Mesendoderm (in vitro differentiated cells): ENCODE data around the gene BCL7C.

Experiments used
- DNase-seq: peaks from one replicate; pipeline ENCODE4 v3.0.0; 2013
- H2AK5ac ChIP-seq: 2 replicates; pipeline ENCODE4 v1.6.1; 2013; ENCODE audit warnings: low read length, inconsistent platforms
- H2BK120ac ChIP-seq: 2 replicates; pipeline ENCODE4 v1.6.1; 2013; ENCODE audit warnings: low read depth, mild to moderate bottlenecking, low read length, moderate library complexity, mixed read lengths
- H2BK15ac ChIP-seq: replicated peaks from 2 replicates; pipeline ENCODE4 v1.6.1; 2013; ENCODE audit warnings: low read depth, mild to moderate bottlenecking, moderate library complexity
- H2BK5ac ChIP-seq: 2 replicates; pipeline ENCODE4 v1.6.1; 2013; ENCODE audit warnings: low read length, inconsistent platforms
- H3K18ac ChIP-seq: 2 replicates; pipeline ENCODE4 v1.6.1; 2013; ENCODE audit warnings: mild to moderate bottlenecking, low read length, mixed read lengths
- H3K23ac ChIP-seq: one replicate; pipeline ENCODE4 v1.6.1; 2013; ENCODE audit warnings: low read length
- H3K27ac ChIP-seq: 2 replicates; pipeline ENCODE4 v1.5.1; 2013; ENCODE audit warnings: low read depth, mild to moderate bottlenecking, inconsistent platforms, low read length, moderate library complexity
- H3K27me3 ChIP-seq: 2 replicates; pipeline ENCODE4 v1.6.1; 2013; ENCODE audit warnings: low read length, control low read depth, mild to moderate bottlenecking, inconsistent platforms; ENCODE audit not compliant: insufficient read depth, poor library complexity
- H3K36me3 ChIP-seq: 2 replicates; pipeline ENCODE4 v1.6.1; 2013; ENCODE audit warnings: low read length, inconsistent platforms; ENCODE audit not compliant: control insufficient read depth, insufficient read depth
- H3K4ac ChIP-seq: one replicate; pipeline ENCODE4 v1.6.1; 2013; ENCODE audit warnings: low read depth, mild to moderate bottlenecking, low read length, moderate library complexity
- H3K4me1 ChIP-seq: 2 replicates; pipeline ENCODE4 v1.6.1; 2013; ENCODE audit warnings: low read depth, low read length, inconsistent platforms; ENCODE audit not compliant: control insufficient read depth
- H3K4me2 ChIP-seq: 2 replicates; pipeline ENCODE4 v1.6.1; 2013; ENCODE audit warnings: low read length
- H3K4me3 ChIP-seq: 2 replicates; pipeline ENCODE4 v1.5.1; 2013; ENCODE audit warnings: mild to moderate bottlenecking, low read length
- H3K56ac ChIP-seq: one replicate; pipeline ENCODE4 v1.6.1; 2013; ENCODE audit warnings: low read length
- H3K79me1 ChIP-seq: 2 replicates; pipeline ENCODE4 v1.6.1; 2013; ENCODE audit warnings: low read length, inconsistent platforms
- H3K79me2 ChIP-seq: 2 replicates; pipeline ENCODE4 v1.6.1; 2013; ENCODE audit warnings: mild to moderate bottlenecking, low read length; ENCODE audit not compliant: control insufficient read depth, insufficient read depth
- H3K9ac ChIP-seq: 2 replicates; pipeline ENCODE4 v1.6.1; 2013; ENCODE audit warnings: low read length, inconsistent platforms
- H4K5ac ChIP-seq: one replicate; pipeline ENCODE4 v1.6.1; 2013; ENCODE audit warnings: low read length
- H4K8ac ChIP-seq: one replicate; pipeline ENCODE4 v1.6.1; 2013; ENCODE audit warnings: low read depth, mild to moderate bottlenecking, control low read depth, low read length, moderate library complexity
- WGBS: extraction: QIAGEN DNeasy Blood & Tissue Kit; methylation state at CpG from one replicate; pipeline ENCODE4 v1.1.7; 2013; ENCODE audit warnings: low lambda C conversion rate, missing lambda C conversion rate; ENCODE audit not compliant: insufficient coverage; ENCODE audit errors: extremely low coverage; 5-methylcytosine and 5-hydroxymethylcytosine counted together

The BCL7C gene

GRCh38 chr16:30901201-30902028, 7.5 kb upstream of the BCL7C start:
- H3K27me3 ChIP-seq: no peaks in the 10 kb centered on the region
- no peak overlapping the region for H2BK15ac ChIP-seq
- no peaks in the 10 kb centered on the region for H3K36me3 ChIP-seq
- no peak overlapping the region for H3K4ac ChIP-seq
- no peaks in the 10 kb centered on the region for H3K79me2 ChIP-seq
- peak; percentile 34 for DNase-seq
- no peak overlapping the region for H3K4me3 ChIP-seq
- H2AK5ac ChIP-seq: no peak overlapping the region
- no peaks in the 10 kb centered on the region for H3K79me1 ChIP-seq
- peaks cover 6% of the 10 kb centered on the region for H3K4me1 ChIP-seq
- H3K9ac ChIP-seq: peak overlapping the region; percentile 67
- no peak overlapping the region for H2BK120ac ChIP-seq
- no CpG with 5 or more reads among the region's 6 CpGs for WGBS
- peak overlapping the region; percentile 54 for H3K18ac ChIP-seq
- no peak overlapping the region for H2BK5ac ChIP-seq
- H3K56ac ChIP-seq: peak overlapping the region; percentile 79
- no peak overlapping the region for H4K8ac ChIP-seq
- H4K5ac ChIP-seq: no peak overlapping the region
- peak overlapping the region; percentile 89 for H3K27ac ChIP-seq
- H3K4me2 ChIP-seq: peak overlapping the region; percentile 66
- no peak overlapping the region for H3K23ac ChIP-seq

- no peak overlapping the region for H3K23ac ChIP-seq
- H2BK120ac ChIP-seq: no peak overlapping the region
- peaks cover 8% of the 10 kb centered on the region for H3K4me1 ChIP-seq
- no peak overlapping the region for H3K56ac ChIP-seq
- no peak for DNase-seq
- H3K4me3 ChIP-seq: no peak overlapping the region
- no peak overlapping the region for H4K8ac ChIP-seq
- H2BK15ac ChIP-seq: no peak overlapping the region
- no peaks in the 10 kb centered on the region for H3K27me3 ChIP-seq
- no peak overlapping the region for H3K18ac ChIP-seq
- H3K36me3 ChIP-seq: no peaks in the 10 kb centered on the region
- no peak overlapping the region for H2AK5ac ChIP-seq
- no peak overlapping the region for H3K9ac ChIP-seq
- H3K27ac ChIP-seq: no peak overlapping the region
- no peak overlapping the region for H3K4me2 ChIP-seq
- WGBS: no CpG with 5 or more reads among the region's 5 CpGs
- H3K79me2 ChIP-seq: no peaks in the 10 kb centered on the region
- no peak overlapping the region for H4K5ac ChIP-seq
- no peak overlapping the region for H2BK5ac ChIP-seq
- H3K79me1 ChIP-seq: no peaks in the 10 kb centered on the region
- no peak overlapping the region for H3K4ac ChIP-seq
Observed at GRCh38 chr16:30900588-30900987, 6.7 kb upstream of the BCL7C start.

- no peak for DNase-seq
- no peak overlapping the region for H4K8ac ChIP-seq
- H2BK5ac ChIP-seq: no peak overlapping the region
- H3K27me3 ChIP-seq: no peaks in the 10 kb centered on the region
- H3K79me1 ChIP-seq: no peaks in the 10 kb centered on the region
- no peak overlapping the region for H2BK15ac ChIP-seq
- no peak overlapping the region for H3K18ac ChIP-seq
- no peak overlapping the region for H3K4ac ChIP-seq
- no peak overlapping the region for H2AK5ac ChIP-seq
- no peak overlapping the region for H3K27ac ChIP-seq
- H3K79me2 ChIP-seq: no peaks in the 10 kb centered on the region
- no peak overlapping the region for H3K4me3 ChIP-seq
- H3K56ac ChIP-seq: no peak overlapping the region
- WGBS: no CpG with 5 or more reads among the region's 2 CpGs
- H3K4me1 ChIP-seq: peaks cover 15% of the 10 kb centered on the region
- no peaks in the 10 kb centered on the region for H3K36me3 ChIP-seq
- H3K23ac ChIP-seq: no peak overlapping the region
- H2BK120ac ChIP-seq: no peak overlapping the region
- H3K9ac ChIP-seq: no peak overlapping the region
- H3K4me2 ChIP-seq: no peak overlapping the region
- H4K5ac ChIP-seq: no peak overlapping the region
Observed at GRCh38 chr16:30899794-30900193, 5.9 kb upstream of the BCL7C start.

GRCh38 chr16:30896889-30897733, 3.2 kb upstream of the BCL7C start:
- H3K4me3 ChIP-seq: peak overlapping the region; percentile 42
- peak overlapping the region; percentile 97 for H3K27ac ChIP-seq
- H3K4ac ChIP-seq: peak overlapping the region; percentile 94
- H3K4me2 ChIP-seq: peak overlapping the region; percentile 77
- peak; percentile 98 for DNase-seq
- WGBS: no CpG with 5 or more reads among the region's 31 CpGs
- peaks cover 4% of the 10 kb centered on the region for H3K79me2 ChIP-seq
- no peaks in the 10 kb centered on the region for H3K27me3 ChIP-seq
- H2AK5ac ChIP-seq: no peak overlapping the region
- no peak overlapping the region for H3K23ac ChIP-seq
- H3K18ac ChIP-seq: peak overlapping the region; percentile 94
- H4K5ac ChIP-seq: peak overlapping the region; percentile 51
- H2BK5ac ChIP-seq: peak overlapping the region; percentile 97
- no peak overlapping the region for H2BK15ac ChIP-seq
- H3K4me1 ChIP-seq: peaks cover 21% of the 10 kb centered on the region
- H3K9ac ChIP-seq: peak overlapping the region; percentile 92
- H4K8ac ChIP-seq: no peak overlapping the region
- peak overlapping the region; percentile 93 for H2BK120ac ChIP-seq
- H3K56ac ChIP-seq: peak overlapping the region; percentile 99
- H3K79me1 ChIP-seq: peaks cover 5% of the 10 kb centered on the region
- no peaks in the 10 kb centered on the region for H3K36me3 ChIP-seq

- peak within 1 kb of the TSS; percentile 77 for H3K4me2 ChIP-seq
- H3K27ac ChIP-seq: peak within 1 kb of the TSS; percentile 97
- WGBS: no CpG with 5 or more reads among the region's 31 CpGs
- no peaks in the 10 kb centered on the region for H3K27me3 ChIP-seq
- DNase-seq: peak; percentile 94
- peak within 1 kb of the TSS; percentile 94 for H3K18ac ChIP-seq
- H2BK120ac ChIP-seq: peak within 1 kb of the TSS; percentile 93
- no peak within 1 kb of the TSS for H2BK15ac ChIP-seq
- H3K79me1 ChIP-seq: peaks cover 5% of the 10 kb centered on the region
- H3K79me2 ChIP-seq: peaks cover 4% of the 10 kb centered on the region
- no peaks in the 10 kb centered on the region for H3K36me3 ChIP-seq
- peak within 1 kb of the TSS; percentile 96 for H3K4ac ChIP-seq
- H4K5ac ChIP-seq: peak within 1 kb of the TSS; percentile 51
- peak within 1 kb of the TSS; percentile 100 for H3K23ac ChIP-seq
- H2AK5ac ChIP-seq: peak within 1 kb of the TSS; percentile 100
- H4K8ac ChIP-seq: no peak within 1 kb of the TSS
- H3K4me1 ChIP-seq: peaks cover 21% of the 10 kb centered on the region
- H3K9ac ChIP-seq: peak within 1 kb of the TSS; percentile 92
- H3K4me3 ChIP-seq: peak within 1 kb of the TSS; percentile 42
- H3K56ac ChIP-seq: peak within 1 kb of the TSS; percentile 99
- H2BK5ac ChIP-seq: peak within 1 kb of the TSS; percentile 100
Observed at GRCh38 chr16:30896261-30896888, 2.5 kb upstream of the BCL7C start, which contains the start of gene CTF1. TSS of gene CTF1 (plus strand) at chr16:30896614. CDS start at chr16:30896644, 30 bp downstream.
